Suppressor macrophage (primary cell): ENCODE data around the gene PRAMEF17.
"Not testable (repeated sequence)": the region's sequence is repeated elsewhere in the genome, so short reads cannot be mapped to it uniquely, and the experiment has no call there.

Source experiments
- DNase-seq, 4 experiments: peaks; one replicate each; pipeline ENCODE4 v3.0.0-alpha.2; 2020 to 2022
- total RNA-seq, 17 experiments: gene quantifications; one replicate each; lab custom pipeline; 2026; ENCODE audit warnings: mixed read lengths in 6 of 17, inconsistent platforms in 3 of 17; lab: John Stamatoyannopoulos, UW

The PRAMEF17 gene, protein sequence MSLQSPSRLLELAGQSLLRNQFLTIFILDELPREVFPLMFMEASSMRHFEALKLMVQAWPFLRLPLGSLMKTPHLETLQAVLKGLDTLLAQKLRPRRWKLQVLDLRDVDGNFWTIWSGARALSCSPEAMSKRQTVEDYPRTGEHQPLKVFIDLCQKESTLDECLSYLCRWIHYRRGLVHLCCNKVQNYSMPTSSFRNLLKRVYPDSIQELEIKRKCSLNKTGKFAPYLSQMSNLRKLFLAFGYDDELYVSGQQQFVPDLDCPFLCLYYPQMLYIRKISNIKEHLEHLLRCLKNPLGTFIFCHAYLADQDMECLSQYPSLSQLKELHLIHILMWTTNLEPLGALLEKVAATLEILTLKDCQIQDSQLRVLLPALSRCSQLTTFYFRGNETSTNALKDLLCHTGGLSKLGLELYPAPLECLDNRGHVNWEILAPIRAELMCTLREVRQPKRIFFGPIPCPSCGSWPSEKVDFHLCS
- total RNA-seq, result 0 to 0.11 (median 0) reads per million in 17 experiments

DNA sequence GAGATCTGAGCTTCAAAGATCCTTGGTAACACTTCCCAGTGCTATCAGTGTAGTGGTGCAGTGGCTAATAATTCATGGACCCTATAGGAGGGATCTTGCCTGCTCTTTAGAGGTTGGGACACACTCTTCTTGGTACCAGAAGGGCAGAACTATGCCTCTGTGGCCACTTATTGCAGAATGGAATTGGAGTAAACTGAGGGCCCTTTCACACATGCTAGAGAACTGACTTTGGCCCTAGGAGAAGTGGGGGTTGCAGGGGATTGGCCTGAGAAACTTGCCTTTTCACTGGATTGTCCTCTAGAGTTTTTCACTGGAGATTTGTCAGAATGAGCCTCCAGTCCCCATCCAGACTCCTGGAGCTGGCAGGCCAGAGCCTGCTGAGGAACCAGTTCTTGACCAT lies at the start of gene PRAMEF17:
PRAMEF17 (plus strand) TSS at position 301 of the 400 bp plus-strand sequence; CDS start at position 327, 26 bp downstream.
- DNase-seq, result not testable (repeated sequence)

DNA sequence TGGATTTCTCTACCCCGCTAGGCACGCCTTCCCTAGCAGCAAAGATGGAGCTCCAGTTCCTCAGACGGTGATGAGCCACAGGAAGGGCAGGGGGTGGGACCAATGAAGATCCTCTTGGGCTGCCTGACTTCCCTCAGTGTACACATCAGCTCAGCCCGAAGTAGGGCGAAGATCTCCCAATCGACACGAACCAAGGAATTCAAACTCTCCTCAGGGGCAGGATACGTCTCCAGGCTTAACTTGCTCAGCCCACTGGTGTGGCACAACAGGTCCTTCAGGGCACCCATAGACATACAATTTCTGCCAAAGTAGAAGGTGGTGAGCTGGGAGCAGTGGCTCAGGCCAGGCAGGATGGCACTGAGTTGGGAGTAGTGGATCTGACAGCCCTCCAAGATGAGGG lies 46.9 kb upstream of the PRAMEF17 start:
- not testable (repeated sequence) for DNase-seq

DNA sequence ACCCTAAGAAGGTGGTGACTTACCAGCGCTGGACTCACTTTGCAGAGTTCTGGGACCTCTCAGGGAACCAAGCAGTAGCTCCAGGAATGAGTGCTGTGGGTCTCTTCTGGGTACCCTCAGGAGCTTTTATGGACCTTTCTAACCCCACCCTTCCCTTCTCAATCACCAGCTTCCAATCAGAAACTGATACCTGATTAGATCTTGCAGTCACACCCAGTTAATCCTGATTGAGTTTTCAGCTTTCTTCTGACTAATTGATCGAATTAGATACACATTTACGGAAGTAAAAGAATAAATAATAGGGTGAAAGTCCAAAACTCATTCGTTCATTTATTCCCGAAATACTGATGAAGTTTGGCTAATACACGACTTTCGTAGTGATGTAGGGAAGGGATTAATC lies 42.4 kb upstream of the PRAMEF17 start, which contains the start of gene PRAMEF14:
PRAMEF14 (minus strand) TSS at position 101 of the 400 bp plus-strand sequence. CDS start 1,820 bp downstream, outside the sequence.
- DNase-seq, result not testable (repeated sequence)

DNA sequence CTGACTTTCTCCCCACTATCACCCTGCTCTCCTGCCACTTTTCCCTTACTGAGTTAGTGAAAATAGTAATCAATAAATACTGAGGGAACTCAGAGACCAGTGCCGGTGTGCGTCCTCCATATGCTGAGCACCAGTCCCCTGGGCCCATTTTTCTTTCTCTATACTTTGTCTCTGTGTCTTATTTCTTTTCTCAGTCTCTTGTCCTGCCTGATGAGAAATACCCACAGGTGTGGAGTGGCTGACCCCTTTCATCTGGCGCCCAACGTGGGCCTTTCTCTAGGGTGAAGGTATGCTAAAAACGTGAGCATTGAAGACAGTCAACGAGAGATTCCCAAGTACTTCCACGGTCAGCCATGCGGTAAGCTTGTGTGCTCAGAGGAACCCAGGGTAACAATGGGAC lies 36.0 kb upstream of the PRAMEF17 start:
- DNase-seq, result not testable (repeated sequence)

DNA sequence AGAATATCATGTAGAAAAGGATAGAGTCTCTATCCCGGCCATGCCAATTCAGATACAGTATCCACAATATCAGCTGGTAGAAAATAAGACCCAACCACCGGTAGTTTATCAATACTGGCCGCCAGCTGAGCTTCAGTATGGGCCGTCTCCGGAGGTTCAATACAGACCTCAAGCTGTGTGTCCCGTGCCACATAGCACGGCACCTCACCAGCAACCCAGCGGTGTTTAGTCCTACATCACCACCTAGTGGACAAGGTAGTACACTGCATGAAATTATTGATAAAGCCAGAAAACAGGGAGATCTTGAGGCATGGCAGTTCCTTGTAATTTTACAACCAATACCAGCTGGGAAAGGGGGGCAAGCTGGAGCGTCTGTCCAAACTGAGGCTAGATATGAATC lies 35.0 kb upstream of the PRAMEF17 start:
- not testable (repeated sequence) for DNase-seq

DNA sequence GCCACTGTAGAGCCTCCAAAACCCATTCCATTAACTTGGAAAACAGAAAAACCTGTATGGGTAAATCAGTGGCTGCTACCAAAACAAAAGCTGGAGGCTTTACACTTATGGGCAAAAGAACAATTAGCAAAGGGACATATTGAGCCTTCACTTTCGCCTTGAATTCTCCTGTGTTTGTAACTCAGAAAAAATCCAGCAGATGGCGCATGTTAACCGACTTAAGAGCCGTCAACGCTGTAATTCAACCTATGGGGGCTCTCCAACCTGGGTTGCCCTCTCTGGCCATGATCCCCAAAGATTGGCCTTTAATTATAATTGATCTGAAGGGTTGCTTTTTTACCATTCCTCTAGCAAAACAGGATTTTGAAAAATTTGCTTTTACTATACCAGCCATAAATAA lies 32.7 kb upstream of the PRAMEF17 start:
- DNase-seq, result peak; percentile 61 to 78 (median 67)

DNA sequence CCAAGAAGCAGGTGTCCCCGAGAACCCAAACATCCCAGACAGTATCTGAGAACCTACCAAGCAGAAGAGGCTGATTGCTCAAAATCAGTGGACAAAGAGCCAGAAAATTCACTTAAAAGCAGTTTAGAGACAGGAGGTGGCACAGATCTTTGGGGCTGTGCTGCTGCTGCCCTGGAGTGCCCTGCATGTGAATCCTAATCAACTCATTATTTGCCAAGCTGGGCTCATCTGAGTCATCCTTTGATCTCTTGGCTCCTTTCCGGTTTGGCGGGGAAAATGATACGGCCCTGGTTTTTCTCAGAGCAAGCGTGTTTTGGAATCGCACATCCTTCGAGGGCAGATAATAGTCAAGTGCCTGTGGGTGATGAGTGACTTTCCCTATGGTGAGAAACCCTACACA lies 27.1 kb upstream of the PRAMEF17 start:
- not testable (repeated sequence) for DNase-seq

DNA sequence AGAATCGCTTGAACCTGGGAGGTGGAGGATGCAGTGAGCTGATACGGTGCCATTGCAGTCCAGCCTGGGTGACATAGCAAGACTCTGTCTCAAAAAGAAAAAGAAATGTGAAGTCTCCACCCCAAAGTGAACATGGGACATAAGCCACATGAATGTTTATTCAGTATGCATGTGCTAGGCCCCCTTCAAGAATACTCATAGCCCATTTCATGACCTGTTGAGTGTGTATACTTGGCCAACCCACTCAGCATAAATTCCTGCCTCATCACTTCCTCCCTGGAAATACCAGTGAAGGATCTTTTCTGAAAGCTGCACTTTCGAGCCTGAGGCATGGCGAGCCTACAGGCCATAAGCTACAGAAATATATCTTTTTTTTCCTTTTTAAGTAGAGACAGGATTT lies 24.5 kb upstream of the PRAMEF17 start:
- DNase-seq, result not testable (repeated sequence)

DNA sequence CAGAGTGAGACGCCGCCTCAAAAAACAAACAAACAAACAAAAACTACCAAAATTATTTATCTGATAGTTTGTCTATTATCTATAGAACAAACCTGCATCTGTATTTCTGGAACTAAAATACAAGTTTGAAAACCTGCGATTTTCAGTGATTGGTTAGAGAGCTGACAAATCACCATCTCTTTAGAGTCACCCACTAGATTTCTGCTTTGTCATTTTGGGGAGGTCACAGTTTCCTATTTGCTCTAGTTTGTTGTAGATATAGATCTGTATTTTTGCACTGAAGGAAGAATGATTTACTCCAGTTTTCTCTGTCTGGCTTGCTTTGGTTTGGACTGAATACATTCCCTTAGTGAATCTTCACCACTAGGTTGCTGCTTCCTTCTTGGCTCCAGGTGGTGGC lies 22.9 kb upstream of the PRAMEF17 start:
- DNase-seq, result not testable (repeated sequence)

DNA sequence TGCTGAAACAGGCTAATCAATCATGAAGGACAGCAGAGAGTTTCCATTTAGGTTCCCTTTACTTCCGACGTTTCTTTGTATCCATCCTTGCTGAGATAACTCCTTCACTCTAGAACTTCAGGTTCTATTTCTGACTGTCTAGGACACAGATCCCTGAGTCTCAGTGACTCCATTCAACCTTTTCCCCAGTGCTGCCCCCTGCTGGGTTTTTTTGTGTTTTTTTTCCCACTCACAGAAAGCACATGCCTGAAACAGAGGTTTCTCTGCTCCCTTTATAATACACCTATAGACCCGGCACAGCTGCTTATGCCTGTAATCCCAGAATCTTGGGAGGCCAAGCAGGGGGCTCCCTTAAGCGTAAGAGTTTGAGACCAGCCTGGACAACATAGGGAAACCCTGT lies 20.9 kb upstream of the PRAMEF17 start:
- DNase-seq, result peak; percentile 13 to 62 (median 42)

DNA sequence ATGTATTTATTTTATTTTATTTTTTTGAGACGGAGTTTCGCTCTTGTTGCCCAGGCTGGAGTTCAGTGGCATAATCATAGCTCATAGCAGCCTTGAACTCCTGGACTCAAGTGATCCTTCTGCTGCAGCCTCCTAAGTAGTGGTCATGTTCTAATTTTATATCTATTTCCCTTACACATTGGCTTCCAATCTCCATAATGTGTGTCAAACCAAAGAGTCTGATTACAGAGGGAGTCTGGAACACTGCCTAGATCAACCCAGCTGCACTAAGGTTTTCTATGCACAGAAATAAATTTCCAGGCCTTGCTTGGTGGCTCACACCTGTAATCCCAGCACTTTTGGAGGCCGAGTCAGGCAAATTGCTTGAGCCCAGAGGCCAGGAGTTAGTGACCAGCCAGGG lies 10.4 kb upstream of the PRAMEF17 start:
- DNase-seq, result not testable (repeated sequence)

DNA sequence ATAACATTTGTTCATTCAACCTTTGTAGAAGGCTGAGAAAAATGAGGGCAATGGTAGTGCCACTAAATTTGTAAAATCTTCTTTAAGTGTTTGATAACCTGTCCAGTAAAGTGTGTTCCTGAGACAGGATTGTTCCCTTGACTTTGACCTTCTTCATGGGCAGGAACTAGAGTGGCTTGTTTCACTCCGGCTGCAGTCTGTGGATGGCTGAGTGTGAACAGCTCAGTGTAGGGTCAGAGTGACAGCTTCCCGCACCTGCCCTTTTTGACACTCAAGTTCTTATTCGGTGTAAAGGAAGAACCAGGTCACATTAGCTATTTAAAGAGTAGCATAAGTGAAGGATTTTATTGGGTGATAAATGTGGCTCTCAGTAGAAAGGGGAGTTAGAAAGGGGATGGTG lies 9.1 kb upstream of the PRAMEF17 start:
- not testable (repeated sequence) for DNase-seq

DNA sequence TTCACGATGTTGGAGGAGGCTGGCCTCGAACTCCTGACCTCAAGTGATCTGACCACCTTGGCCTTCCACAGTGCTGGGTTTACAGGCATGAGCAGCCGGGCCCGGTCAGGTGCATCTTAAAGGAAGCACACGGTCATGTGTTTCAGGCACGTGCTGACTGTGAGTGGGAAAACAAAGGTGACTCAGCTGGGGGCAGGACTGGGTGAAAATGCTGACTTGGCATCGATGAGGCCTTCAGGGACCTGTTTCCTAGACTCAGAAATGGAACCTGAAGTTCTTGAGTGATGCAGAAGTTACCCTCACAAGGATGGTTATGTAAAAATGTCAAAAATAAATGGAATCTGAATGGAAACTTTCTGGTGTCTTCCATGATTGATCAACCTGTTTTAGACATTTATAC lies 3.6 kb downstream of the PRAMEF17 start:
- not testable (repeated sequence) for DNase-seq

DNA sequence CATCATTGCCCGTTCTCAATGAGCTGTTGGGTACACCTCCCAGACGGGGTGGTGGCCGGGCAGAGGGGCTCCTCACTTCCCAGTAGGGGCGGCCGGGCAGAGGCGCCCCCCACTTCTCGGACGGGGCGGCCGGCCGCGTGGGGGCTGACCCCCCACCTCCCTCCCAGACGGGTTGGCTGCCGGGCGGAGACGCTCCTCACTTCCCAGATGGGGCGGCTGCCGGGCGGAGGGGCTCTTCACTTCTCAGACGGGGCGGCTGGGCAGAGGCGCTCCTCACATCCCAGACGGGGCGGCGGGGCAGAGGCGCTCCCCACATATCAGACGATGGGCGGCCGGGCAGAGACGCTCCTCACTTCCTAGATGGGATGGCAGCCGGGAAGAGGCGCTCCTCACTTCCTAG lies 5.3 kb downstream of the PRAMEF17 start:
- DNase-seq, result not testable (repeated sequence)

DNA sequence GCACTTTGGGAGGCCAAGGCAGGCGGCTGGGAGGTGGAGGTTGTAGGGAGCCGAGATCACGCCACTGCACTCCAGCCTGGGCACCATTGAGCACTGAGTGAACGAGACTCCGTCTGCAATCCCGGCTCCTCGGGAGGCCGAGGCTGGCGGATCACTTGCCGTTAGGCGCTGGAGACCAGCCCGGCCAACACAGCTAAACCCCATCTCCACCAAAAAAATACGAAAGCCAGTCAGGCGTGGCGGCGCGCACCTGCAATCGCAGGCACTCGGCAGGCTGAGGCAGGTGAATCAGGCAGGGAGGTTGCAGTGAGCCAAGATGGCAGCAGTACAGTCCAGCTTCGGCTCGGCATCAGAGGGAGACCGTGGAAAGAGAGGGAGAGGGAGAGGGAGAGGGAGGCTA lies 5.9 kb downstream of the PRAMEF17 start:
- DNase-seq, result not testable (repeated sequence)

DNA sequence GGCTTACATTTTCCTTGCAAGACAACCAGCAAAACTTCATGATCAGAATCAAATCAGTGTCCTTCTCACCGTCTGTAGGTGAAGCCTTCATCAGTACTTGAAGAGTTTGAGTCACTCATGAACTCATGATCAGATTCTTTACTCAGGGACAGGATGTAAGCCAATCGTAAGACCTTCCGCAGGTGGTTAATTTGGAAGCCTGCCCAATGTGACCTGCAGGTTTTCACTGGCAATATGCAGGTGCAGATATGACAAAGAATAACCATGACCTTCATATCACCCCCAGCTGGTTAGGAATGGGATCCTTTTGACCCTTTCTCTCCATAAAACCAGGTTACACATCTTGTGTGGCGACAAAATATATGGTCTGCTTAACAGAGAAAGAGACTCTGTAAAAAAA lies 18.4 kb downstream of the PRAMEF17 start:
- DNase-seq, result no peak

DNA sequence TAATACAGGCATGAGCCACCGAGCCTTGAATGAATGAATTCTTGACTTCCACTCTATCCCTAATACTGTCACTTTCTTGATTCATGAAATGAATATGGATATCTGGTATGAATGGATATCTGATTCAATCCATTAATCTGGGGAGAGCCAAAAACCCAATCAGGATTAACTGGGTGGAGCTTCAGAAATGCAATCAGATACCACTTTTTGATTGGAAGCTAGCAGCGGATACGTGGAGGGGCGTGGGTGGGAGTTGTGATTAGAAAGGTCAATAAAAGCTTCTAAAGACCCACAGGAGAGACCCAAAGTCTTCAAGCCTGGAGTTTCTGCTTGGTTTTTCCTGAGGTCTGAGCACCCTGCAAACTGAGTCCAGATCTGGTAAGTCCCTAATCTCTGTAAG lies 20.7 kb downstream of the PRAMEF17 start, which contains the start of gene PRAMEF20:
PRAMEF20 (plus strand) TSS at position 301 of the 400 bp plus-strand sequence. CDS start 5,905 bp downstream, outside the sequence.
- not testable (repeated sequence) for DNase-seq

DNA sequence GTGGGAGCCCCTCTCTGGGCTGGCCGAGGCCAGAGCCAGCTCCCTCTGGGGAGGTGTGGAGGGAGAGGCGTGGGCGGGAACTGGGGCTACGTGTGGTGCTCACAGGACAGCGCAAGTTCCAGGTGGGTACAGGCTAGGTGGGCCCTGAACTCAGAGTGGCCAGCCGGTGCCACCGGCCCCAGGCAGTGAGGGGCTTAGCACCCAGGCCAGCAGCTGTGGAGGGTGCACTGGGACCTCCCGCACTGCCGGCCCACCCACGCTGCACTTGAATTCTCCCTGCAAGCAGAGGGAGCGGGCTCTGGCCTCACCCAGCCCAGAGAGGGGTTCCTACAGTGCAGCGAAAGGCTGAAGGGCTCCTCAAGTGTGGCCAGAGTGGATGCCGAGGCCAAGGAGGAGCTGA lies 41.1 kb downstream of the PRAMEF17 start:
- DNase-seq, result no peak

DNA sequence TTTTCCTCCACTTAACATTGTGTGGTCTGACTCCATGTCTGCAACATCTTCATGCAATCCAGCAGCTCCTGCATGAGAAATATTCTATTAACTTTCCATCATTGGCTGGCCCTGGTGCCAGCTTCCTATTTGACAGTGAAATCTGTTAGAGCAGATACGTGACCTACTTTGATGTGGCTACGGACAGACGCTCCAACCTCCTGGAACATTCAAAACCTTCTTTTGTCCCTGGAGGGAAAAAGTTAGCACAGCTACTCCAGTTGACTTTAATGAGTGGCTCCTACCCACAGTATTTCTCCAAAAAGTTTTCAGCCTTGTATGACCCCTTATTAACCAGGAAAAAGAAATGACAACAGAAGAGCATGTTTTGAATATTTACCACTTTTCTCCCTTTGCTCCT lies 42.8 kb downstream of the PRAMEF17 start:
- DNase-seq, result no peak

DNA sequence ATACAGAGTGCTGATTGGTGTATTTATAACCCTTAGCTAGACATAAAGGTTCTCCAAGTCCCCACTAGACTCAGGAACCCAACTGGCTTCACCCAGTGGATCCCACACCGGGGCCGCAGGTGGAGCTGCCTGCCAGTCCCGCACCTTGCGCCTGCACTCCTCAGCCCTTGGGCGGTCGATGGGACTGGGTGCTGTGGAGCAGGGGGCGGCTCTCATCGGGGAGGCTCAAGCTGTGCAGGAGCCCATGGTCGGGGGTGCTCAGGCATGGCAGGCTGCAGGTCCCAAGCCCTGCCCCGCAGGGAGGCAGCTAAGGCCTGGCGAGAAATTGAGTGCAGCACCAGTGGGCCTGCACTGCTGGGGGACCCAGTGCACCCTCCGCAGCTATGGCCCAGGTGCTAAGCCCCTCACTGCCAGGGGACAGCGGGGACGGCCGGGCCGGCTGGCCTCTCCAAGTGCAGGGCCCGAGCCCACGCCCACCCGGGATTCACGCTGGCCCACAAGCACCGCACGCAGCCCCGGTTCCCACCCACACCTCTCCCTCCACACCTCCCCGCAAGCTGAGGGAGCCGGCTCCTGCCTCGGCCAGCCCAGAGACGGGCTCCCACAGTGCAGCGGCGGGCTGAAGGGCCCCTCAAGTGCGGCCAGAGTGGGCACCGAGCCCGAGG lies 44.4 kb downstream of the PRAMEF17 start:
- DNase-seq, result not testable (repeated sequence)

DNA sequence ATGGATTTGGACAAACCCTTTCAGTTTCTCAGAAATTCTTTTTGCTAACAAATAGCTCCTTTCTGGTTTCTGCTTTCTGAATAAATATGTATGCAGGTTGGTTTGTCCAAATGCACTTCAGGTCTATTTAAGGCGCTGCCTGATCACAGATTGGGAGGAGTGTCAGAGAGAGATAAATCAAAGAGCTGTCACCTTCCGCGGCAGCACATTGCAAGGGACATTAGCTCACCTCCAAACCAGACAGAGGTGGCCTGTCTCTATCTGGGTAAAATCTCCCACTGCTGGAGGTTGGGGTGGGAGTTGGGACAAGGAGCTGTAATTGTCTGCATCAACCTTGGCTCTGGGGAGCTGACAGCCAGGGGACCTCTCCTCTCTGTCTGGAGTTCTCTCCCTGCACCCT lies 46.0 kb downstream of the PRAMEF17 start:
- no peak for DNase-seq

DNA sequence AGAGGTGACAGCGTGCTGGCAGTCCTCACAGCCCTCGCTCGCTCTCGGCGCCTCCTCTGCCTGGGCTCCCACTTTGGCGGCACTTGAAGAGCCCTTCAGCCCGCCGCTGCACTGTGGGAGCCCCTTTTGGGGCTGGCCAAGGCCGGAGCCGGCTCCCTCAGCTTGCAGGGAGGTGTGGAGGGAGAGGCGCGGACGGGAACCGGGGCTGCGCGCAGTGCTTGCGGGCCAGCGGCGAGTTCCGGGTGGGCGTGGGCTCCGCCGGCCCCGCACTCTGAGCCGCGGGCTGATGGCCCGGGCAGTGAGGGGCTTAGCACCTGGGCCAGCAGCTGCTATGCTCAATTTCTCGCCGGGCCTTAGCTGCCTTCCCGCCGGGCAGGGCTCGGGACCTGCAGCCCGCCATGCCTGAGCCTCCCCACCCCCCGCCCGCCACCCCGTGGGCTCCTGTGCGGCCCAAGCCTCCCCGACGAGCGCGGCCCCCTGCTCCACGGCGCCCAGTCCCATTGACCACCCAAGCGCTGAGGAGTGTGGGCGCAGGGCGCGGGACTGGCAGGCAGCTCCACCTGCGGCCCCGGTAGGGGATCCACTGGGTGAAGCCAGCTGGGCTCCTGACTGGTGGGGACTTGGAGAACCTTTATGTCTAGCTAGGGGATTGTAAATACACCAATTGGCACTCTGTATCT lies 49.8 kb downstream of the PRAMEF17 start:
- DNase-seq, result not testable (repeated sequence)
